Coronary artery (tissue), 2 donors: ENCODE measurements around the gene FBN2.

Experiments used
- DNase-seq: peaks from one replicate; pipeline ENCODE4 v3.0.0-alpha.2; 2017; ENCODE audit warnings: low spot score
- H3K27ac ChIP-seq, 2 donors: fragments of 200-600 bp; sonication (generic); one replicate each; pipeline ENCODE4 v1.5.1; 2016 to 2019
- H3K4me3 ChIP-seq: fragments of 200-600 bp; sonication (generic); 2 replicates; pipeline ENCODE4 v1.5.1; 2016; ENCODE audit warnings: mild to moderate bottlenecking, moderate library complexity
- TF ChIP-seq, protein P1 (sequence below): fragments of 200-600 bp; sonication (generic); IDR thresholded peaks from one replicate; pipeline ENCODE4 v1.5.1; 2019; ENCODE audit warnings: antibody characterized with exemption

FBN2 gene

DNA sequence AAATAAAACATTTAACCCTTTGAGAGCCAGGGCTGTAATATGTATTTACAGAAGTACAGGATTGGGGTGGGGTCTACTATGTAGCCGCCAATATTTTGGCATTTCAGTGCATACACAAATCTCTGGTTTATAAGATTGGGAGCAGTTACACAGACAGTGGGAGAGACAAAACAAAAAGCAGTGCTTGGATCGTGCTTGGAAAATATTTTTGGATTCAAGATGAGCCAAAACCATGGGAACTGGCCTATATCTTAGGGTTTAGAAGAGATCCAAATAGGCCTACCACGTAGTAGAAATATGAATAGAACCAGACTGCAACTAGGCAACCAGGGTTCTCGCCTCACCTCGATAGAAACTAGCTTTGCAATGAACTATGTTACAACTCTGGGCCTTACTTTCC lies 284.9 kb downstream of the FBN2 start:
- DNase-seq: no peak
- H3K4me3 ChIP-seq: no peak overlapping the region
- TF ChIP-seq, protein P1, sequence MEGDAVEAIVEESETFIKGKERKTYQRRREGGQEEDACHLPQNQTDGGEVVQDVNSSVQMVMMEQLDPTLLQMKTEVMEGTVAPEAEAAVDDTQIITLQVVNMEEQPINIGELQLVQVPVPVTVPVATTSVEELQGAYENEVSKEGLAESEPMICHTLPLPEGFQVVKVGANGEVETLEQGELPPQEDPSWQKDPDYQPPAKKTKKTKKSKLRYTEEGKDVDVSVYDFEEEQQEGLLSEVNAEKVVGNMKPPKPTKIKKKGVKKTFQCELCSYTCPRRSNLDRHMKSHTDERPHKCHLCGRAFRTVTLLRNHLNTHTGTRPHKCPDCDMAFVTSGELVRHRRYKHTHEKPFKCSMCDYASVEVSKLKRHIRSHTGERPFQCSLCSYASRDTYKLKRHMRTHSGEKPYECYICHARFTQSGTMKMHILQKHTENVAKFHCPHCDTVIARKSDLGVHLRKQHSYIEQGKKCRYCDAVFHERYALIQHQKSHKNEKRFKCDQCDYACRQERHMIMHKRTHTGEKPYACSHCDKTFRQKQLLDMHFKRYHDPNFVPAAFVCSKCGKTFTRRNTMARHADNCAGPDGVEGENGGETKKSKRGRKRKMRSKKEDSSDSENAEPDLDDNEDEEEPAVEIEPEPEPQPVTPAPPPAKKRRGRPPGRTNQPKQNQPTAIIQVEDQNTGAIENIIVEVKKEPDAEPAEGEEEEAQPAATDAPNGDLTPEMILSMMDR: no peak
- H3K27ac ChIP-seq: no peak overlapping the region

DNA sequence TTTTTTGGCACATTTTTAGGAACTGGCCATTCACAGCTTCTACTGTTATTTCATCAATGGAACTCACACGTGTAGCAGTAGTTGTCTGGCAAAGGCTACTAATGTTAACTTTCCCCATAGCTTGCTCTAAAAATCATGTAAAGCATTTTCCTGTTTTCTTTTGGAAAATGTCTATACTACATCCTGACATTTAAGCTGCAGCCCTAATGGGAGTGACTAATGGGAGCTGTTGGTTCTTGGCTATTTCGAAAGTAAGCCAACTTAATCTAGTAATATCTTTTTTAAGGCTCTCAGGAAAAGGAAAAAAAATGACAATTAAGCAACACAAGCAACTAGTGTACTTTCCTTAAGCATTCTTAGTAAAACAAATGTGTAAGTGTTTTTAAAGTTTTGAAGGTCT lies 285.3 kb downstream of the FBN2 start:
- no peak for DNase-seq
- Histone ChIP-seq H3K4me3 (no peak overlapping the region), H3K27ac (no peak overlapping the region)
- TF ChIP-seq, protein P1: no peak

DNA sequence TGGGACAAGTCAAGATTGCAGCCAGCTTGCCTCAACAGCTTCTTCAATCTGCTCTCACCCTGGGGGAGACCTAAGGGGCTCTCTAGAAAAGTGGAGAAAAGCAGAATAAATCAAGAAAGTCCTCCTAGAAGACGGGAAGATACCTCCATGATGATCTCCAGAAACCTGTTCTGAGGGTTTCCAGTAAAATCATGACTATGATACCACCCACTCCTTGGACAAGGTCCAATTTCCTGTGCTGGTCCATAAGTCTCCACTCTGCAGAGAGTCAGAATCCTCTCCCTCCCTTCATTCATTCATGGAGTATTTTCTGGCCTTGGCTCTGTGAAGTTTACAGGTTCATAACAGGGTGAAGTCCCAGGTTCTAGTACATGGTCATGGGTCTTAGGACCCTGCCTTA lies 285.8 kb downstream of the FBN2 start:
- DNase-seq: no peak
- TF ChIP-seq, protein P1: no peak
- Histone ChIP-seq H3K4me3 (no peak overlapping the region), H3K27ac (no peak overlapping the region)

DNA sequence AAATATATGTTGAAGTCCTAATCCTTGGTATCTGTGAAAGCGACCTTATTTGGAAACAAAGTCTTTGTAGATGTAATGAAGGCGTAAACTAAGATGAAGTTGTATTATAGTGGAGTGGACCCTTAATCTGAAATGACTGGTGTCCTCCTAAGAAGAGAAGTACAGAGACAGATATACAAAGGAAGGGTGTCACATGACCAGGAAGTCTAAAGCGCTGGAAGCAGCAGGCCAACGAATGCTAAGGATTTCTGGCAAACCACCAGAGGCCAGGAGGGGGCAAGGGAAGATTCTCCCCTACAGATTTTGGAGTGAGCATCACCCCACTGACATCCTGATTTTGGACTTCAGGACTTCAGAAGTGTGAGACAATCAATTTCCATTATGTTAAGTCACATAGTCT lies 292.1 kb downstream of the FBN2 start:
- no peak overlapping the region for H3K27ac ChIP-seq
- TF ChIP-seq, protein P1: no peak
- no peak for DNase-seq
- no peak overlapping the region for H3K4me3 ChIP-seq

DNA sequence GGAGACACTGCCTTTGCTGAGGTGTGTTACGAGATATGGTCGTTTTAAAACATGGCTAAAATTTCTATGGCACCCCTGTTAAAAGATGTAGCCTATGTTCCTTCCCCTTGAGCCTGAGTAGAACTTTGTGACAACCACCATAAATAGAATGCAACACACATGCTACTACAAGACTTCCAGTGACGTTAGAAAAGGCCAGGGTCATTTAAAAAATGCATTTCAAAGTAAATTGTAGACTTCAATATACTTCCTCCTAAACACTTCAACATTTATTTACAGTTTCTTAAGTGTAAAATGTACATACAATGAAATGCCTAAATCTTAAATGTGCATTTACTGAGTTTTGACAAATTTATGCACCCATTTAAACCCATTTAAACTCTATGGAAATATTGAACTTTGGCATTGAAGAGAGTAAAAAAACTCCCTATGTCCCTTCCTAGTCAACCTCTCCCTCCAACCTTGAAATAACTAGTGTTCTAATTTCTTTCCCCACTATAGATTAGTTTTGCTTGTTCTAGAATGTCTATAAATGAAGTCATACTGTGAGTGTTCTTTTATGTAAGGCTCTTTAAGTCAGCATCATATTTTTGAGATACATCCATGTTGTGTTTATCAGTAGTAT lies 294.0 kb downstream of the FBN2 start:
- no peak for DNase-seq
- Histone ChIP-seq H3K4me3 (no peak overlapping the region), H3K27ac (no peak overlapping the region)
- TF ChIP-seq, protein P1: no peak

DNA sequence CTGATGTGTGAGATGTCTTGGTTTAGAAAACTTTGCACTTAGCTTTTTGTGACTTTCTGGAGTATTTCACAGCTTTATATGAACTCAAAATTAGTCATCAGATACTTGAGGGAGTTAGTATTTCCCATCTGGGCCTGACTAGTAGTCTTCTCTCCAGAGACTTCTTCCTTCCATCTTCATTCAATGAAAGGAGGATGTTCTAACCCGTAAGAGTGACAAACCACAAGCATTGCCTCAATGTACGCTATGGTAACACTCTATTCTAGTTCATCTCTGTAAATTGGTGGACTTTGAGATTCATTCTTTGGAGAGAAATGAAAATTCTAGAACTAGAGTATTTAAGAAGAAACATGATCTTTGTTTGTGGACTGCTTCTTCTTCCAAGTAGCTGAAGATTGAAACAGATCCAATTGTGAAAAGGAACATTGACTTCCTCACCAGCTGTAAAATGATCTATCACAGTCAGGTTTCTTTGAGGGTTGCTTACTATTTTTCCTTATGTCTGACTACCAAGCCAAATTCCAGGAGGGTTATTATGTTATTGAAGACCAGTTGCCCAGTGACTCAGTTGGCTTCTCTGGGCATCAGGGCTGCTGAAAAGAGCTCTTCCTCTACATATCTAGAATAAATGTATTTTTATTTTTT lies 296.9 kb downstream of the FBN2 start:
- Histone ChIP-seq H3K27ac (no peak overlapping the region), H3K4me3 (no peak overlapping the region)
- no peak for DNase-seq
- TF ChIP-seq, protein P1: no peak

DNA sequence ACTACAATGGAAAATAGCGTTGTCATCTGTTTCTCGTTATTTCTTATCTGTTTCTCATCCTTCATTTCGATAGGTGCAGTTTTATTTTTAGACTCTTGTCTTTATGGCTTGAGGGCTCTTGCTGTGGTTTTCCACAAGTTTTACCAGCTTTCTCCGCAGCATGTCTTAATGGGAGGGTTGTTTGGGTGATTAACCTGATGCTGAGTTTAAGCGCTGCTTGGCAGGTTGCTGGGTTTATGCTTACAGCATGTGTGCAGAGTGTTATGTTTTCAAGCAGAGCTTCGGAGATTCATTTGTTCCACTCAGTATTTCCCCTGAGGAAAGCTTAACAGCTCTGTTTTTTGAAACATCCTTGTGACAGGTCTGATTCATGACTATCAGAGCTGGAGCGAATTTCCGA lies 300.5 kb downstream of the FBN2 start:
- Histone ChIP-seq H3K27ac (no peak overlapping the region), H3K4me3 (no peak overlapping the region)
- TF ChIP-seq, protein P1: no peak
- DNase-seq: no peak
